H54 (cell line): ENCODE data around the gene IER5.
"Not testable (repeated sequence)": the region's sequence is repeated elsewhere in the genome, so short reads cannot be mapped to it uniquely, and the experiment has no call there.

ENCODE experiments used
- DNase-seq: peaks from one replicate; pipeline ENCODE4 v3.0.0; 2011; ENCODE audit warnings: low spot score, mixed read lengths; ENCODE audit not compliant: insufficient read length
- FAIRE-seq: peaks from 3 replicates; lab custom pipeline; 2011; peaks lifted over from hg19 to GRCh38; lab: Jason Lieb, UNC
- POLR2A ChIP-seq: IDR thresholded peaks from 2 replicates; pipeline ENCODE4 v1.6.1; 2011; ENCODE audit warnings: low read depth, mild to moderate bottlenecking, low read length

IER5 gene

DNA sequence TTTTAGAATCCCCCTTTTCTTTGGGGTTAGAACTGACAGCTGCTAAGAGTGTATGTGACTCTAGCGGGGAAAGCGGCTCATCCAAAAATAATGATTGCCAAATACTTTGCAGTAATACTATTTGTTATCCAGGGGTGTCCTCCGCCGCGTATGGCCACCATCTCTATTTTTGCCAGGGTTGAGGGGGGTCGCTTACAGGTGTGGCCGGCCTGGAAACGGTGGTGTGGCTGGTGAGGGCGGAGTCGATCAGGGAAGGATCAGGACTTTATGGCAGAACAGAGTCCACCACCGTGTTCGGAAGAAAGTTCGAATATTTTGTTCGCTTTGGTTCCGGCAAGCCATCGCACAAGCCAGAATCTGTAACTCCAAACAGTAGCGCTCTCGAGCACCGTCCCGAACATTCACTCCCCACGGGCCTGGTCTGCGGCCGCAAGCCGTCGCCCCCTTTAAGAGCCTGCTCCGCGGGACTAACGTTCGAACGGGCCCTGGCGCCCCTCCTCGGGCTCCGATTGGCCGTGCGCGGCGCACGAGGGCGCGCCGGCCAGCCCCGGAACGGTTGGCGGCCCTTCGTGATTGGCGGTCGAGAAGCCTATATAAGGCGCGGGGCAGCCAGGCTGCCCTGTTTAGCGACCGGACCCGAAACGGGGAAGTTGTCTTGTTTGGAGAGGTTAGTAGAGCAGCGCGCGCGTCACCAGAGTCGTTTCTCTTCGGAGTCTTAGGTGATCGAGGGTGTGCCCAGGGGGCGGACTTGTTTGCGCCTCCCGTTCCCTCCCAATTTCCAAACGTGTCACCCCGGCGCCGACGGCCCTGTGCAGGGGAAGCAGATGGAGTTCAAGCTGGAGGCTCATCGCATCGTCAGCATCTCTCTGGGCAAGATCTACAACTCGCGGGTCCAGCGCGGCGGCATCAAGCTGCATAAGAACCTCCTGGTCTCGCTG lies at the start of gene IER5:
TSS of gene IER5 (plus strand) at position 622 of the 938 bp plus-strand sequence. CDS start at position 825, 203 bp downstream.
- DNase-seq = peak; percentile 81
- no peak for FAIRE-seq
- peak; percentile 100 for TF ChIP-seq POLR2A

DNA sequence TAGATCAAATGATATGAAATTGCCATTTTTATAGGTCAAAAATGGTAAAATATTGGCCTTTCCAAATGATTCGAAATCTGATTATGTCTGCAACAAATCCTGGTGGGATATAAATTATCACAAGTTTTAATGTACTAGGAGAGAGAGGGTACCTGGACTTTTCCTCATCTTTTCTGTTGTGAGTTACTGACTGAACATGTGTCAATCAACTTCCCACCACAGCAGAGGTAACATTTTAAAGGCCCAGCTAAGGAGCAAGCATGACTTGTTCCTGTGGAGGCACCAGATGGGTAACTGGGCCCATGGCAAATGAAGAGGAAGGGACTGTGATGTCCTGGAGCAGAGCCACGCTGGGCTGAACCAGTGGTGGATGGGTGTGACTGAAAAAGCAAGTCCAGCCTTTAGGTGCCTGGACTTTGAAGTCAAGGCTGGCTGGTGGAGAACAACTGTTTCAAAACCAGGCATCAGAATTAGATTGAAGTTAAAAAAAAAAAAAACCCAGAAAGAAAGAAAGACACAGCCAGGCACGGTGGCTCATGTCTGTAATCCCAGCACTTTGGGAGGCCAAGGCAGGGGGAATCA lies 48.1 kb upstream of the IER5 start:
- DNase-seq (no peak), FAIRE-seq (no peak)

GRCh38 chr1:181043025-181043888 lies 45.2 kb upstream of the IER5 start:
- DNase-seq = no peak
- no peak for TF ChIP-seq POLR2A
- FAIRE-seq = no peak

More for the DNA sequence above, 48.1 kb upstream of the IER5 start:
- no peak for TF ChIP-seq POLR2A

GRCh38 chr1:181044449-181044966 lies 44.0 kb upstream of the IER5 start:
- DNase-seq (no peak), FAIRE-seq (no peak)
- TF ChIP-seq POLR2A = no peak

GRCh38 chr1:181045946-181046345 lies 42.6 kb upstream of the IER5 start:
- DNase-seq, FAIRE-seq: not testable (repeated sequence)

DNA sequence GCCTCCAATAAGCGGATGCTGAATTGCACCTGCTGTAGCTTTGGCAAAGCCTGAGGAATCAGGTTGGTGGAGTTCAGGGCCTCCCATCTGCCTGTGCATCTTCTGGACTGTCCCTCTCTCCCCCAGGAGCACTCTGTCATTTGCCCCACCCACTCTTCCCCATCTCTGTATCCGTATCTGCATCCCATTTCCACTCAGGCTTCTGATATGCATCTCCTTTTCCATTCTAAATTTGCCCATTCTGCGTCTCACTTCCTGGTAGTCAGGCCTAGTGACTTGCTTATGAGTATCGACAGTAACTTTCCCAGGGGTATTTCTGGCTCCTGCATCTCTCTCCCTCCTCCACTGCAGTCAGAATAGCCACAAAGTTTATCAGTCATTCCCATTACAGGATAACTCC lies 39.1 kb upstream of the IER5 start:
- TF ChIP-seq POLR2A = no peak
- no peak for FAIRE-seq
- DNase-seq = no peak

- DNase-seq (no peak), FAIRE-seq (no peak)
- no peak for TF ChIP-seq POLR2A
Measured at GRCh38 chr1:181050922-181051321, 37.6 kb upstream of the IER5 start.

GRCh38 chr1:181056560-181056959 lies 31.9 kb upstream of the IER5 start:
- TF ChIP-seq POLR2A = no peak
- DNase-seq = no peak
- FAIRE-seq = no peak

DNA sequence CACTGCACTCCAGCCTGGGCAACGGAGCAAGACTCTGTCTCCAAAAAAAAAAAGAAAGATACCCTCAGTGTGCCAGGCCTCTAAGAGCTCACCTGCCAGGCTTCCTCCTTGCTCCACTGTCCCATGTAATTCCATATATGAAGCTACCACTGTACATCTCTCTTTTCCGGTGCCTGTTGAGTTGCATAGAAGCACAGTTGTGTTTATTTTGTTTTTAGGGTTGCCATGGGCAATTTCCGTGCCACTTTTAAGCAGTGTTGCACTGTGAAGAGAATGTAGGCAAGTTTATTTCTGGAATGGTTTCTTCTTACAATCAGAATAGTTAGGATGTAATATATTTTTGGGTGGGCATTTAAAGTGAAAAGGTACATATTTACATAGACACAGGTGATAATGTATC lies 31.4 kb upstream of the IER5 start:
- TF ChIP-seq POLR2A = no peak
- DNase-seq (no peak), FAIRE-seq (no peak)

DNA sequence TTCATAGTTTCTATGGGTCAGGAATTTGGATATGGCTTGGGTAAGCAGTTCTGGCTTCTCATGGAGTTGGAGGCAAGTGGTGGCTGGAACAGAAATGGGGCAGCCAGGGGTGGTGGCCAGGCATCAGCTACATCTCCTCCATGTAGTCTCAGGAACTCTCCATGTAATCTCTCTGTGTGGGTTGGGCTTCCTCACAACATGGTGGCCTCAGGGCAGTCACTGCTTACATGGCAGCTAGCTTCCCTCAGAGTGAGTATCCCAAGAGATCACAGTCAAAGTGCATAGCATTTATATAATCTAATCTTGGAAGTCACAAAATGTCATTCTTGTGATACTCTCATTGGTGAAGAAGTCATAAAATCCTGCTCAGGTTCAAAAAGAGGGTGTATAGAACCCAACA lies 29.1 kb upstream of the IER5 start:
- FAIRE-seq (no peak), DNase-seq (no peak)
- no peak for TF ChIP-seq POLR2A

DNA sequence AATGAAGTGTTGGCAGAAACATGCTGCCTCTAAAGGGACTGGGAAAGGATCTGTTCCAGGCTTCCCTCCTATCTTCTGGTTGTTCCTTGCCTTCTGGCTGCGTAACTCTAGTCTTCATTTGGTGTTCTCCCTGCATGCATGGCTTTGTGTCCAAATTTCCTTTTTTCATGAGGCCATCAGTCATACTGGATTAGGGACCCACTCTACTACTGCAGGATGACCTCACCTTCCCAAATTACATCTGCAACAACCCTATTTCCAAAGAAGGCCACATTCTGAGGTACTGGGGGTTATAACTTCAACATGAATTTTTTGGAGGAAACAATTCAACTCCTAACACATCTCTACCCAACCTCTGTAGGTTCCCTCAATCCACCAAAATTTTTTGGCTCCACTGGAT lies 28.4 kb upstream of the IER5 start:
- FAIRE-seq (no peak), DNase-seq (no peak)
- no peak for TF ChIP-seq POLR2A

DNA sequence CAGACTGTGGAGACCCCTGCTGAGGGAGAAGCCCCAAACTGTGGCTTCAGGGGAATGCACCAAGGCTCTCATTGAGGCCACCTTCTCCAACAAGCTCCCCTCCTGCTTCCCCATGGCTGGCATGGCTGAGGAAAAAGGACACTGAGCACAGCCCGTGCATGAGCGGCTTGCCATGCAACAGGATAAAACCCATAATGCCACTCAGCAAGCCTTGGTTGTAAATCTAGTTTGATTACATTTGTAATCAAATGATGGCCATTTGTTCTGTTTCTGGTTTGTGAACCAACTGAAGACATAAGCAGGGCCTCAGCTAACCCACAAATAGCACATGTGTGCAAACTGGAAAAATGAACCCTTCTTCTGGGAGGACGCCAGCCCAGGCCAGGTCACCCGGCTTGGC lies 27.6 kb upstream of the IER5 start:
- FAIRE-seq, DNase-seq: not testable (repeated sequence)

DNA sequence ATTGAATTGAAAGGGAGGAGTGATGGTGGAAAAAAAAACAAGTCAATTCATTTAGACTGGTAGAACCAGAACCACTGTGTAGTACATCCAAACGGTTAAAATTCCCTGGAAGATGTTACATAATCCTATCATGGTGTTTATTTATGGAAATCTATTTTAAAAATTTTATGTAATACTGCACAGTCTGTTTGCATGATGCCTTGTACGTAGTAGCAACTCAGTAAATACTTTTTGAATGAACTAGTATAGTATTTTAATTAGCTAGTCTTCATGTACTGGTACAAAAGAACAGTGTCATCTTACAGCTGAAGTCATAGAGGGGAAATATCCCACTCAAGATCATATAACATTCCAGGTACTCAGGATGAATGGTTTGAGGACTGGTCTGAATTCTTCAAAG lies 27.0 kb upstream of the IER5 start:
- TF ChIP-seq POLR2A = no peak
- no peak for DNase-seq
- no peak for FAIRE-seq
